Measurements from ENCODE around the gene MAP6. TPM values are rescaled to one million over a fixed set of nuclear protein-coding genes. Genes with fewer than 3 reads are reported as not detected.

MAP6 gene
- total RNA-seq, 4 donors from 2014 or later: 0.22 to 0.33 (median 0.25) TPM; not detected in 1

DNA sequence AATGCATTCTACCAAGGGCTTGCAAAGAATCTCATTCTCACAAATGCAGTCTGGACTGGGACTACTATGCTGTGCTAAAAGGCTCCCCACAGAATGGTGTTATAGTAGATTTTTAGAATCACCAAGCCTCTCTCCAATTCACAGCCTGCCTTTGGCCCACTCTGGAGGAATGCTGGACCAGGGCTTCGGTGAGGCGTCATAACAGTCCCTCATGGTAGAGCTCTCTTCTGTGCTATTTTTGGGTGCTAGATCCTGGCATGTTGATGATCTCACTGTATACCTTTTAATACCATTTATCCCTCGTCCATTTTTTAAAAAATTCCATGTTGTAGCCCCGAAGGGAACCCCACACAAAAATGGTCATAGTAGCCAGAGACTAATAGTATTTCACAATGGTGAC is 17.6 kb downstream of the MAP6 start:
- DNase-seq: no peak
- in situ Hi-C loops (cut with MboI; ENCODE audit: low sequenced_read_pairs in 4 of 4) (no loop called here), intact Hi-C loops (cut with DNase I; ENCODE audit: low total_unique reads) (no loop called here)
- Histone ChIP-seq H3K9me3 (no peaks in the 10 kb centered on the region), H3K36me3 (no peaks in the 10 kb centered on the region), H3K4me1 (no peaks in the 10 kb centered on the region), H3K27ac (no peak overlapping the region), H3K27me3 (no peaks in the 10 kb centered on the region), H3K4me3 (no peak overlapping the region)
- ATAC-seq: no peak
- TF ChIP-seq, protein P1, sequence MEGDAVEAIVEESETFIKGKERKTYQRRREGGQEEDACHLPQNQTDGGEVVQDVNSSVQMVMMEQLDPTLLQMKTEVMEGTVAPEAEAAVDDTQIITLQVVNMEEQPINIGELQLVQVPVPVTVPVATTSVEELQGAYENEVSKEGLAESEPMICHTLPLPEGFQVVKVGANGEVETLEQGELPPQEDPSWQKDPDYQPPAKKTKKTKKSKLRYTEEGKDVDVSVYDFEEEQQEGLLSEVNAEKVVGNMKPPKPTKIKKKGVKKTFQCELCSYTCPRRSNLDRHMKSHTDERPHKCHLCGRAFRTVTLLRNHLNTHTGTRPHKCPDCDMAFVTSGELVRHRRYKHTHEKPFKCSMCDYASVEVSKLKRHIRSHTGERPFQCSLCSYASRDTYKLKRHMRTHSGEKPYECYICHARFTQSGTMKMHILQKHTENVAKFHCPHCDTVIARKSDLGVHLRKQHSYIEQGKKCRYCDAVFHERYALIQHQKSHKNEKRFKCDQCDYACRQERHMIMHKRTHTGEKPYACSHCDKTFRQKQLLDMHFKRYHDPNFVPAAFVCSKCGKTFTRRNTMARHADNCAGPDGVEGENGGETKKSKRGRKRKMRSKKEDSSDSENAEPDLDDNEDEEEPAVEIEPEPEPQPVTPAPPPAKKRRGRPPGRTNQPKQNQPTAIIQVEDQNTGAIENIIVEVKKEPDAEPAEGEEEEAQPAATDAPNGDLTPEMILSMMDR (IDR thresholded peaks at IDR 0.05 in 4 of 5, conservative IDR thresholded peaks at IDR 0.05 in 1 of 5): no peak
- TF ChIP-seq POLR2A (IDR thresholded peaks at IDR 0.05): no peak

DNA sequence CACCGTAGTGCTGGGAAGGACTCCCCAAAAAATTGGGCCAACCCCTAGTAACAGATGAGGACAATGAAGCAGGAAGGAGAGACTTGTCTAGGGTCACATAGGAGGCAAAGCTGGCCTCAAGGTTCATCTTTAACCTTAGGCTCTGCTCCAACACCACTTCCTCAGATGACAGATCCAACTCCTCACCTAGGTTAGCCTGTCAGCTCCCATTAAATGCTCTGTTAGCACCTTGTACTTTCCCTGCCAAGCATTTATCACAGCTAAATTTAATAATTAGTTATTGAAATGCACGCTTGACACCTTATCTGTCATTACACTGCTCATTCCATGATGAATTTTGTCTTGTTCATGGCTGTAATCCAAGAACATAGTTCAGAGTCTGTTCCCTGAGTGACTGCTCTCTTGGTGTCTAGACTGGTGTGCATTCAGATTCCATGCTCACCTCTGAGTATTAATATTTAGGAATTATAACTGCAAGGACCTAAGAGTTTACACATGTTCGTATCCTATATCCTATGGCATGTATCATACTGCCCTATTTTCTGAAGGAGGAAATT is 18.6 kb downstream of the MAP6 start:
- in situ Hi-C loops (cut with MboI; ENCODE audit: low sequenced_read_pairs in 4 of 4) (no loop called here), intact Hi-C loops (cut with DNase I; ENCODE audit: low total_unique reads) (no loop called here)
- DNase-seq: no peak
- Histone ChIP-seq H3K4me3 (no peak overlapping the region), H3K4me1 (no peaks in the 10 kb centered on the region), H3K9me3 (no peaks in the 10 kb centered on the region), H3K27me3 (no peaks in the 10 kb centered on the region), H3K36me3 (no peaks in the 10 kb centered on the region), H3K27ac (no peak overlapping the region)
- no peak for ATAC-seq
- no peak for TF ChIP-seq POLR2A (IDR thresholded peaks at IDR 0.05)
- TF ChIP-seq, protein P1 (IDR thresholded peaks at IDR 0.05 in 4 of 5, conservative IDR thresholded peaks at IDR 0.05 in 1 of 5): no peak

DNA sequence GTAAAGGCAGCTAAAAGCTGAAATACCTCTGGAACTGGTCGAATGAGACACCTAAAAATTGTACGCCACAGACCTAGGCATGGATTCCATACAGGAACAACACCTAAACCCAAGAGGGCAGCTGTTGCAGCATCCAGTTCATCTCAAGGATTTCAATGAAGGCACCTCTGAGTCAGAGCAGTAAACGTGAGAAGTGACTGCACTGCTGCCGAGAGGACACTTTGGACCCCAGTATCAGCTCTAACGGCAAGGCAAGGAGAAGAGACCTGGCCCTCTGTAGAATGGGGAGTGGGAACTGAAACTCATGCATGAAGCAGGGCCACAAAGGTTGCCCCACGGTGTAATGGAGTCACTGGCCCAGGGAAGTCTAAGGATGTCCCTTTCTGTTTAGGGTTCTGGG is 23.9 kb downstream of the MAP6 start:
- Histone ChIP-seq H3K36me3 (no peaks in the 10 kb centered on the region), H3K9me3 (no peaks in the 10 kb centered on the region), H3K4me1 (no peaks in the 10 kb centered on the region), H3K27ac (no peak overlapping the region), H3K27me3 (no peaks in the 10 kb centered on the region), H3K4me3 (no peak overlapping the region)
- in situ Hi-C loops (cut with MboI; ENCODE audit: low sequenced_read_pairs in 4 of 4): no loop called here
- DNase-seq (no peak), ATAC-seq (no peak)
- TF ChIP-seq POLR2A (IDR thresholded peaks at IDR 0.05): no peak
- TF ChIP-seq, protein P1 (IDR thresholded peaks at IDR 0.05 in 4 of 5, conservative IDR thresholded peaks at IDR 0.05 in 1 of 5): no peak
- intact Hi-C loops (cut with DNase I; ENCODE audit: low total_unique reads): no loop called here

DNA sequence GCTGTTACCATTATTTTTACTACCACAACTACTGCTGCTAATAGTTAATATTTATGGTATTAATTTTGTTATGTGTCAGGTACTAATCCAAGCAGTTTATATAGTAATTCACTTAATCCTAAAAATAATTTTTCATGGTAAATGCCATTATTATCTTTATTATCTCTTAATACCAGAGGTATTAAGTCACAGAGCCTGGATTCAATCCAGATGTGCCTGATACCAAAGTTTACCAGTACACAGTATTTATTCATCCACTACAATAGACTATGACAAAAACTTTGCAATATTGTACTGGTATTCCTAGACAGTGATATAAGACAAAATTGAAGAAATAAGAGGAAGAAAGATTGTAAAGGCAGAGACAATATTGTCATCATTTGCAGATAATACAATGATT is 24.5 kb downstream of the MAP6 start:
- Histone ChIP-seq H3K27ac (no peak overlapping the region), H3K9me3 (no peaks in the 10 kb centered on the region), H3K27me3 (no peaks in the 10 kb centered on the region), H3K36me3 (no peaks in the 10 kb centered on the region), H3K4me1 (no peaks in the 10 kb centered on the region), H3K4me3 (no peak overlapping the region)
- intact Hi-C loops (cut with DNase I; ENCODE audit: low total_unique reads) (no loop called here), in situ Hi-C loops (cut with MboI; ENCODE audit: low sequenced_read_pairs in 4 of 4) (no loop called here)
- TF ChIP-seq, protein P1 (IDR thresholded peaks at IDR 0.05 in 4 of 5, conservative IDR thresholded peaks at IDR 0.05 in 1 of 5): no peak
- no peak for TF ChIP-seq POLR2A (IDR thresholded peaks at IDR 0.05)
- DNase-seq (no peak), ATAC-seq (no peak)
